ENCODE results near the gene POLR2C. TPM values are rescaled to one million over a fixed set of nuclear protein-coding genes. Genes with fewer than 3 reads are reported as not detected.
A peak's percentile ranks its signal among the peaks of the same experiment; 100 is the strongest.
"Not testable (repeated sequence)": the region's sequence is repeated elsewhere in the genome, so short reads cannot be mapped to it uniquely, and the experiment has no call there.

POLR2C gene
- 44.2 TPM for polyA plus RNA-seq (ENCODE audit: insufficient read length)

- peak; percentile 56 for DNase-seq (ENCODE audit: low read depth)
These were observed at the start of gene POLR2C for GRCh38 chr16:57462209-57462977. POLR2C (plus strand) TSS chr16:57462679; CDS start chr16:57462725, 46 bp downstream.

GRCh38 chr16:57413301-57413730 is 49.2 kb upstream of the POLR2C start:
- no peak for DNase-seq (ENCODE audit: low read depth)

- DNase-seq (ENCODE audit: low read depth), result no peak
These were observed 48.7 kb upstream of the POLR2C start for GRCh38 chr16:57413733-57414132.

GRCh38 chr16:57416084-57416483 is 46.4 kb upstream of the POLR2C start:
- DNase-seq (ENCODE audit: low read depth), result no peak

- DNase-seq (ENCODE audit: low read depth), result no peak
These were observed 43.0 kb upstream of the POLR2C start for GRCh38 chr16:57419506-57419905.

GRCh38 chr16:57422026-57422944 is 40.2 kb upstream of the POLR2C start:
- peak; percentile 54 for DNase-seq (ENCODE audit: low read depth)

GRCh38 chr16:57423152-57423551 is 39.3 kb upstream of the POLR2C start:
- DNase-seq (ENCODE audit: low read depth), result no peak

GRCh38 chr16:57424583-57424982 is 37.9 kb upstream of the POLR2C start:
- no peak for DNase-seq (ENCODE audit: low read depth)

GRCh38 chr16:57426356-57426755 is 36.1 kb upstream of the POLR2C start:
- no peak for DNase-seq (ENCODE audit: low read depth)

GRCh38 chr16:57427307-57427706 is 35.2 kb upstream of the POLR2C start:
- DNase-seq (ENCODE audit: low read depth), result no peak

GRCh38 chr16:57427824-57428223 is 34.7 kb upstream of the POLR2C start:
- no peak for DNase-seq (ENCODE audit: low read depth)

GRCh38 chr16:57430955-57431354 is 31.5 kb upstream of the POLR2C start:
- no peak for DNase-seq (ENCODE audit: low read depth)

GRCh38 chr16:57432505-57432904 is 30.0 kb upstream of the POLR2C start:
- DNase-seq (ENCODE audit: low read depth), result no peak

GRCh38 chr16:57432989-57433388 is 29.5 kb upstream of the POLR2C start:
- DNase-seq (ENCODE audit: low read depth), result no peak

- no peak for DNase-seq (ENCODE audit: low read depth)
These were observed 28.5 kb upstream of the POLR2C start for GRCh38 chr16:57434003-57434402.

- no peak for DNase-seq (ENCODE audit: low read depth)
These were observed 26.6 kb upstream of the POLR2C start for GRCh38 chr16:57435838-57436237.

- DNase-seq (ENCODE audit: low read depth), result not testable (repeated sequence)
These were observed 22.5 kb upstream of the POLR2C start for GRCh38 chr16:57439947-57440346.

GRCh38 chr16:57440551-57440950 is 21.9 kb upstream of the POLR2C start:
- not testable (repeated sequence) for DNase-seq (ENCODE audit: low read depth)

- no peak for DNase-seq (ENCODE audit: low read depth)
These were observed 17.8 kb upstream of the POLR2C start for GRCh38 chr16:57444711-57445110.

- DNase-seq (ENCODE audit: low read depth), result no peak
These were observed 17.0 kb upstream of the POLR2C start for GRCh38 chr16:57445510-57445909.

GRCh38 chr16:57446531-57447185 is 15.8 kb upstream of the POLR2C start:
- no peak for DNase-seq (ENCODE audit: low read depth)
